ENCODE data around the gene CELF6.

DNA sequence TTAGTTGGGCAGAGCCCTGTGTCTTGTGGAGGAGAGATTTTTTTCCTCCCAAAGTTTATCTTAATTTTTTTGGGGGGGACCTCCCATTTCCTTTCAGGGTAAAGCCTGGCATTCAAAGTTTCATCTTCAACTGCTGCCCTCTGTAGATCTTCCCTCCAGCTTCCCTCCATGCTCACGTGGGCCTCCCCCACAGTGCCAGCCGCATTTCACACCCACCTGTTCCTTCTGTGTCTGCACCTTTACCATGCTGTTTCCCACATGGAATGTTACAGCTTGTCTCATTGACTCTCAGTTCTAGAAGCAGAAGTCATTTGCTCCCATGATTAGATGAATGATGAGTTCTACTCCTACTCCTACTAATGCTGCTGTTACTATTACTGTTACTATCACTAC, 6.5 kb downstream of the CELF6 start:
- TF ChIP-seq CTCF (conservative IDR thresholded peaks at IDR 0.05; ENCODE audit: low read depth in 2 of 2) (no peak), POLR2AphosphoS5 (IDR thresholded peaks at IDR 0.05; ENCODE audit: low read depth) (no peak), EZH2phosphoT487 (IDR thresholded peaks at IDR 0.05; ENCODE audit: unreplicated experiment) (no peak), STAT1 (IDR thresholded peaks at IDR 0.05; ENCODE audit: unreplicated experiment) (no peak), JUNB (IDR thresholded peaks at IDR 0.05; ENCODE audit: unreplicated experiment) (no peak), ZNF462 (CRISPR knock-in tag; IDR thresholded peaks at IDR 0.05) (no peak), REST (IDR thresholded peaks at IDR 0.05; ENCODE audit: unreplicated experiment) (no peak), ZNF114 (CRISPR knock-in tag; IDR thresholded peaks at IDR 0.05) (no peak), NANOG (IDR thresholded peaks at IDR 0.05; ENCODE audit: borderline replicate concordance) (no peak), EZH2 (IDR thresholded peaks at IDR 0.05; ENCODE audit: low read depth, unreplicated experiment) (no peak), ZNF331 (CRISPR knock-in tag; IDR thresholded peaks at IDR 0.05; ENCODE audit: low read depth) (no peak), CREB1 (CRISPR knock-in tag; IDR thresholded peaks at IDR 0.05; ENCODE audit: low read depth) (no peak)
